Esophagus (tissue), 2 donors: ENCODE data around the gene YBX2. TPM values are rescaled to one million over a fixed set of nuclear protein-coding genes. Genes with fewer than 3 reads are reported as not detected.

ENCODE experiments used
- H3K27ac ChIP-seq, 2 donors: one replicate each; pipeline ENCODE4 v1.5.1; 2013; ENCODE audit warnings: low read depth in 2 of 2, mild to moderate bottlenecking in 2 of 2, inconsistent platforms in 1 of 2, low read length in 1 of 2, moderate library complexity in 1 of 2
- H3K27me3 ChIP-seq, 2 donors: one replicate each; pipeline ENCODE4 v1.6.1; 2013; ENCODE audit warnings: low read length in 2 of 2, control low read depth in 1 of 2, mild to moderate bottlenecking in 1 of 2; ENCODE audit not compliant: insufficient read depth in 2 of 2, control insufficient read depth in 1 of 2
- H3K36me3 ChIP-seq, 2 donors: one replicate each; pipeline ENCODE4 v1.6.1; 2013; ENCODE audit warnings: low read length in 1 of 2; ENCODE audit not compliant: control insufficient read depth in 2 of 2, insufficient read depth in 2 of 2
- H3K4me1 ChIP-seq, 2 donors: one replicate each; pipeline ENCODE4 v1.6.1; 2013; ENCODE audit warnings: low read length in 1 of 2; ENCODE audit not compliant: control insufficient read depth in 2 of 2, insufficient read depth in 2 of 2
- H3K4me3 ChIP-seq, 2 donors: one replicate each; pipeline ENCODE4 v1.5.1; 2013; ENCODE audit warnings: low read length in 2 of 2, mild to moderate bottlenecking in 2 of 2, low read depth in 1 of 2, moderate library complexity in 1 of 2
- H3K9me3 ChIP-seq, 2 donors: one replicate each; pipeline ENCODE4 v1.6.1; 2013; ENCODE audit warnings: mild to moderate bottlenecking in 2 of 2, low read depth in 1 of 2, low read length in 1 of 2, moderate library complexity in 1 of 2; ENCODE audit not compliant: control insufficient read depth in 2 of 2, insufficient read depth in 1 of 2
- WGBS, 2 donors: extraction: QIAGEN DNeasy Blood & Tissue Kit; methylation state at CpG; one replicate each; pipeline ENCODE4 v1.1.7; 2013; 5-methylcytosine and 5-hydroxymethylcytosine counted together
- polyA plus RNA-seq, 2 donors: library from polyadenylated mRNA; stranded (reverse); fragments of 200-250 nt; gene quantifications; one replicate each; pipeline ENCODE4 v1.2.3, GENCODE V29; 2013
- donor health status: healthy with polysubstance abuse.
- donor health status: Bipolar disorder and iron deficiency.

YBX2 gene
- polyA plus RNA-seq, 2 donors: 2.8 to 13.0 TPM

DNA sequence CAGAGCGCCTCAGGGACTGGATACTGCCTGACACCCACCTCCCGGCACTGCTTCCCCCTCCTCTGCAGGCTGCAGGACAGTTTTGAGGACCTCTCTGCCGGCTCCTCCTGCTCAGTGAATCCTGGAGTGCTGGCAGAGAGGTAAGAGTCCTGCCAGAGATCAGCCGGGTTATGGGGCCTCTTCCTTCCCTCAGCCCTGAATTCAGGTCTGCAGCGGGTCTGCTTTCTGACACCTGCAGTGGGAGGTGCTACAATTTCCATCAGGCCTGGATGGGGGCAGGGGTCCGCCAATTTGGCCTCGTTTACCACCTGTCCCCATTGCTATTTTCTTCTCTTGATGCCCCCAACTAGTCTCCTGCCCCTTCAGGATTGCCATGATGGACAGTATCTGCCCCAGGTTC, 37.7 kb upstream of the YBX2 start:
- H3K4me3 ChIP-seq: no peak overlapping the region
- WGBS, 2 donors: 55 to 61% methylated on average over 7 of the region's 7 CpGs
- no peaks in the 10 kb centered on the region for H3K36me3 ChIP-seq
- H3K27me3 ChIP-seq: no peaks in the 10 kb centered on the region
- no peaks in the 10 kb centered on the region for H3K9me3 ChIP-seq
- H3K4me1 ChIP-seq: peaks cover 3 to 9% of the 10 kb centered on the region in 2 donors
- H3K27ac ChIP-seq: no peak overlapping the region

DNA sequence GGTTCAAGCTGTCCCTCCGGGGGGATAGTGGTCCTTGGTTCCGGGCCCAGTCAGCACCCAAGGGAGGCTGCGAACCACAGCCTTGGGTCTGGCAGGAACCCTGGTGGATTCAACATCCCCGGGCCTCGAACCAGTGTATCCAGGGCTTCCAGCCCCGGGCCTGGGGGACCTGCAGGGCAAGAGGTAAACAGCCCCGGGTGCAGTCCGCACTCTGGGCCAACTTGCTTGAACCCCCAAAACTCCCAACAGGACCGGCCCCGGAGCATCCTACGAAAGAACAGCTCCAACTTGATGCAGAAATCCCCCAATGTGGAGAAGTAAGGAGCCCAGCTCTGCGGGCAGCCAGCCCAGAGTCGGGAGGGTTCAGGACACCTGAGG, 36.2 kb upstream of the YBX2 start:
- Histone ChIP-seq H3K27me3 (no peaks in the 10 kb centered on the region), H3K36me3 (peaks cover 2 to 7% of the 10 kb centered on the region in 2 donors), H3K9me3 (no peaks in the 10 kb centered on the region), H3K4me3 (peak overlapping the region; percentile 71 to 84), H3K4me1 (peaks cover 3 to 9% of the 10 kb centered on the region in 2 donors), H3K27ac (peak overlapping the region; percentile 96 to 98)
- 54 to 60% methylated on average over 13 of the region's 13 CpGs for WGBS, 2 donors

DNA sequence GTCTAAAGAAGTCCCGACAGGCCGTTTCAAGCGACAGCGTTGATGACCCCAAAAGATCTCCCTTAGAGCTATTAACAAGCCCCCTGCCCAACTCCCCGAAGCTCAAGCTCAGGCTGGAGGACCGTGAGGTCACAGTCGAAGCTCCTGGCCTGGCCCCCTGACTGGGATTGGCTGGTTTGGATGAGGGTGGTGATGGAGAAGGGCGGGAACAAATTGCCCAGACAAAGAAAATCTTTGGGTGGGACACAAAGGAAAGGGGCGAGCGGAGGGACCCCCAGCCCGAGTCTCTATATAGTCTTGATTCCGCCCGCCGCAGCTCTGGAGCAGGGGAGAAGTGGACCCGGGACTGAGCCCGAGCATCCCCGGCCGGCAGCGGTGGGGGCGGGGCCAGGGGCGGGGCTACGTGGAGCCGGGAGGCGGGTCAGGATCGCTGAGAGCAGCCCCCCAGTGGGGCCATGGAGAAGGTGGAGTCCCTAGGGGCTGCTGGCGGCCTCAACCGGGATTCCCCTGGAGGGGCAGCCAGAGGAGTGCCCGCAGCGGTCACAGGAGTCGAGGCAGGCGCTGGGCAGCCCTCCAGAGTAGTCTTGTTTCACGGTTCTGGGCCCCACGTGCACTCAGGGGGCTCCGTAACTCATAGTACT, 35.7 kb upstream of the YBX2 start:
- Histone ChIP-seq H3K4me1 (peaks cover 3 to 9% of the 10 kb centered on the region in 2 donors), H3K9me3 (no peaks in the 10 kb centered on the region), H3K27me3 (no peaks in the 10 kb centered on the region), H3K36me3 (peaks cover 4 to 9% of the 10 kb centered on the region in 2 donors), H3K27ac (peak overlapping the region; percentile 96 to 98), H3K4me3 (peak overlapping the region; percentile 71 to 84)
- 0 to 1% methylated on average over 34 of the region's 34 CpGs for WGBS, 2 donors

DNA sequence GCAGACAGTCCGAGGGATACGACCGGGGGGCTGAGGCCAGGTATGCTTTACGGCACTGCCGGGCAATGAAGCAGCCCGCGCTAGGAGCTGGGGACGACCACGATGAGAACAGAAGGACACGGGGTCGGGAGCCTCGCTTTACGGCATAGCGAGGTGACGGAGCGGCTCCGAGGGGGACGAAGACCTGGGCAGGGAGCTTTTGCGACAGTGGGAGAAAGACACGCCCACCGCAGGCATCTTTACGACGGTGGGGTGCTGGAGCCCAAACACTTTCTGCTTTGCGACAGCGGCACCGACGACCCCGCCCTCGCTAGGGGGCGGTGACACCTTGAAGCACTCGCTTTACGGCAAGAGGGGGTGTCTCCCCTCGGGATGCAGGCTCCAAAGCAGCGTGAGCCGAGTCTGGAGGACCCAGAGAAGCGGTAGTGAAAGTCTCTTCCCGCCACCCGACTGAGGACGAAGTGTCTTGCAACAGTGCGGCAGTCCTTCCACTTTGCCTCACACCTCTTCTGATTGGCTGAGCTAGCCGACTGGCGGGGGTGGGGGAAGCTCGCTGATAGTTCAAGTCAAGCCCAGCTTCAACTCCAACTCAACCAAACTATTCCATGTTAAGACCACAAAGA, 35.0 kb upstream of the YBX2 start:
- Histone ChIP-seq H3K27ac (peak overlapping the region; percentile 96 to 98), H3K36me3 (peaks cover 4 to 10% of the 10 kb centered on the region in 2 donors), H3K27me3 (no peaks in the 10 kb centered on the region), H3K4me1 (peaks cover 3 to 9% of the 10 kb centered on the region in 2 donors), H3K4me3 (peak overlapping the region; percentile 71 to 84), H3K9me3 (no peaks in the 10 kb centered on the region)
- WGBS, 2 donors: 0% methylated on average over 42 to 43 of the region's 43 CpGs

DNA sequence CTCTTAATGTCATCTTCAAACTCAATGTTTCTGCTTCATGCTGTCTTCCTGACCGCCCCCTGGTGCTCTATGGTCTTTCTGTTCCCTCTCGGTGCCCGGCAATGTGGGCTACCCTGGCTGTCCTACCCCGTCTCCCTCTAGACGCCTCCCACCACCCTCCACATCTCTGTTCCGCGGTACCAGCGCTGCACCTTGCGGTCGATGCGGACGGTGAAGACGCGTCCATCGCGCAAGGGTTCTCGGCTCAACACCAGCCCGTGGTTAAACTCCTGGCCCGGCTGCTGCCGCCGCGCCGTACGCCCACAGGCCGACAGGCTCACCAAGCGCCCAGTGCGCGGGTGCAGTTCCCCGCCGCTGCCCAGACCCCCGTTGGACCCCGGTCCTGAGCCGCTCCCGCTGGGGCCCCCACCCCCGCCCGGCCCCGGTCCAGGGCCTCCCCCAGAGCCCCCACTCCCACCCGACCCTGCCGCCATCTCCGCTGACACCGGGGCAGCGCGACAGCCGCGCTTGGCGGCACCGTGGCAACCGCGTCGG, 34.5 kb upstream of the YBX2 start, which contains the start of gene NEURL4:
TSS of gene NEURL4 (minus strand) at position 496 of the 534 bp plus-strand sequence. CDS start at position 473, 23 bp downstream.
- Histone ChIP-seq H3K9me3 (no peaks in the 10 kb centered on the region), H3K27me3 (no peaks in the 10 kb centered on the region), H3K36me3 (peaks cover 4 to 12% of the 10 kb centered on the region in 2 donors), H3K4me3 (peak within 1 kb of the TSS; percentile 71 to 84), H3K27ac (peak within 1 kb of the TSS; percentile 96 to 98), H3K4me1 (peaks cover 3 to 9% of the 10 kb centered on the region in 2 donors)
- WGBS, 2 donors: 0 to 1% methylated on average over 48 to 50 of the region's 50 CpGs

DNA sequence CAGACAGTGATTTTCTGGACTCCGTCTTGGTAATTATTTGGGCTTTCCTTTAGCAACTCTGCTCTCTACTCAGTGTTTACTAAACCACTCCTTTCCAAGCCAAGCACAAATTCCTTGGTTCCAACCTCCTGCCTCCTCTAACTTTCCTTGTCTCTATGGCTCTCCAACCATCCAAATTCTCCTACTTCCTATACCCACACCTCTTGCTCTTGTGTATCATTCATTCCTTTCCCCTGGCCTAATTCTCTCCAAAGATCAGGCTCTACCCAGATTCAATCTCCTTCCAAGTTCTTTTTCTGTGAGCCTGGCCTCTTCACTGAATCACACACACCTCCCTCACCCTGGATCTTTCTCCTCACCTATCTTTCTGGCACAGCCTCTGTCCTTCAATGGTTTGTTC, 33.6 kb upstream of the YBX2 start:
- Histone ChIP-seq H3K9me3 (no peaks in the 10 kb centered on the region), H3K36me3 (peaks cover 11 to 21% of the 10 kb centered on the region in 2 donors), H3K4me3 (no peak overlapping the region), H3K27ac (no peak overlapping the region), H3K27me3 (no peaks in the 10 kb centered on the region), H3K4me1 (peaks cover 3 to 9% of the 10 kb centered on the region in 2 donors)
- 73 to 87% methylated on average over 1 of the region's 1 CpG for WGBS, 2 donors

DNA sequence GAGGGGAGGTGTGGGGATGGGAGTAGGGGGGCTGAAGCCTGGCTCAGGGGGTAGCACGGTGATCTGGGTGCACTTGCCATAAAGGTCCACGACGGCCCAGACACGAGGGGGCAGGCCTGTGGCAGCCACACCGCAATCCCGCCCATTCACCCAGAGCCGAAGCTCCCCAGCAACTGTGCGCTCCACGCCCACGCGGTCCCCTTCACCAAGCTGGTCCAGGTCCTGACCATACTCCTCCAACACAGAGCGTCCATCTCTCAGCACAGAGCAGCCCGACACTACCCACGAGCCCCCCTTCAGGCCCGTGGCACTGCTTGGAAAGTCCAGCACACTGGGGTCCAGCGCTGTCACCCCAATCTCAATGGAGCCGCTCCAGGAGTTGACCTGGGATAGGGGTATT, 33.1 kb upstream of the YBX2 start:
- no peaks in the 10 kb centered on the region for H3K27me3 ChIP-seq
- WGBS, 2 donors: 84 to 86% methylated on average over 15 to 17 of the region's 17 CpGs
- H3K27ac ChIP-seq: no peak overlapping the region
- H3K4me3 ChIP-seq: no peak overlapping the region
- H3K36me3 ChIP-seq: peaks cover 14 to 26% of the 10 kb centered on the region in 2 donors
- H3K9me3 ChIP-seq: no peaks in the 10 kb centered on the region
- H3K4me1 ChIP-seq: peaks cover 3 to 9% of the 10 kb centered on the region in 2 donors

DNA sequence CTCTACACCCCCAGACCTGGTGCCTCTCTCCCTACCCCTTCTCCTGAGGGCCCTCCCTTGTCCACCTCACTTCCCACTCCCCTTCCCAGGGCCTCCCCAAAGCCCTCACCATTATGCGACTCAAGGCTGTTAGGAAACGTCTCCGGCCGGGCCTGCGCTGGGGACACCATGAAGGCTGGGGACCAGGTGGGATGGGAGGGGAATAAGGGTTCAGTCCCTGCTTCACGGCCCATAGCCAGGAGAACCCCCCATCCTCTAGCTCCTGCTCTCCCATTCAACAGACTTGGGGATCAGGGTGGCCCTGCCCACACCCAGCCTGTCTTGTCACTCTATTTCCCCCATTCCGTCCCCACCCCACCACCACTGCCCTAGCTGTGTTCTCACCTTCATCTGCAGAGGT, 32.6 kb upstream of the YBX2 start:
- H3K27me3 ChIP-seq: no peaks in the 10 kb centered on the region
- WGBS, 2 donors: 86 to 89% methylated on average over 7 of the region's 7 CpGs
- H3K4me3 ChIP-seq: no peak overlapping the region
- H3K4me1 ChIP-seq: peaks cover 3 to 9% of the 10 kb centered on the region in 2 donors
- peaks cover 14 to 31% of the 10 kb centered on the region in 2 donors for H3K36me3 ChIP-seq
- H3K9me3 ChIP-seq: no peaks in the 10 kb centered on the region
- H3K27ac ChIP-seq: no peak overlapping the region

DNA sequence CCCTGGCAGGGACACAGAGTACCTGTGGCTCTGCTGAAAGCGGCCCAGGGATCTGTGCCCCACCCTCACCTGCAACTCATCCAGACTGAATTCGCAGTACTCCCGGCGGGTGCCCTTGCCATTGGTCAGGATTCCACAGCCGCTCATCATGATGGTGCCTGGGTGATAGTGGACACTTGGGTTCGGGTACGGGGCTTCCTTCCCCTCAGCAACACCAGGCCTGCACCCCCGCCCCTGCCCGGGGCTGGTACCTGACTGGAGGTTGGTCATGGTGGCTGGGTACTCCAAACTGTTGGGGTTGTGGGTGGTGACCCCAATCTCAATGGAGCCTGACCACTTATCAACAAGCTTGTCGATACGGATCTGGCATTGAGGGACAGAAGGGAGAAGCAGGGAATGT, 31.7 kb upstream of the YBX2 start:
- H3K27me3 ChIP-seq: no peaks in the 10 kb centered on the region
- H3K9me3 ChIP-seq: no peaks in the 10 kb centered on the region
- no peak overlapping the region for H3K27ac ChIP-seq
- H3K4me1 ChIP-seq: peaks cover 3 to 9% of the 10 kb centered on the region in 2 donors
- H3K36me3 ChIP-seq: peaks cover 17 to 40% of the 10 kb centered on the region in 2 donors
- no peak overlapping the region for H3K4me3 ChIP-seq
- 88 to 92% methylated on average over 11 of the region's 11 CpGs for WGBS, 2 donors
